ENCODE data around the gene SCAF4. TPM values are rescaled to one million over a fixed set of nuclear protein-coding genes. Genes with fewer than 3 reads are reported as not detected.
A peak's percentile ranks its signal among the peaks of the same experiment; 100 is the strongest.

The SCAF4 gene
- polyA plus RNA-seq, 1 of the 3 experiments (the other 2 are of a cell fraction) = 8.5 TPM

- H3K4me2 ChIP-seq = no peak overlapping the region
- no peaks in the 10 kb centered on the region for H3K9me2 ChIP-seq
- TF ChIP-seq, protein P1, sequence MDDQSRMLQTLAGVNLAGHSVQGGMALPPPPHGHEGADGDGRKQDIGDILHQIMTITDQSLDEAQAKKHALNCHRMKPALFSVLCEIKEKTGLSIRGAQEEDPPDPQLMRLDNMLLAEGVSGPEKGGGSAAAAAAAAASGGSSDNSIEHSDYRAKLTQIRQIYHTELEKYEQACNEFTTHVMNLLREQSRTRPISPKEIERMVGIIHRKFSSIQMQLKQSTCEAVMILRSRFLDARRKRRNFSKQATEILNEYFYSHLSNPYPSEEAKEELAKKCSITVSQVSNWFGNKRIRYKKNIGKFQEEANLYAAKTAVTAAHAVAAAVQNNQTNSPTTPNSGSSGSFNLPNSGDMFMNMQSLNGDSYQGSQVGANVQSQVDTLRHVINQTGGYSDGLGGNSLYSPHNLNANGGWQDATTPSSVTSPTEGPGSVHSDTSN (IDR thresholded peaks at IDR 0.05) = no peak
- TF ChIP-seq CHD2 (IDR thresholded peaks at IDR 0.05; ENCODE audit: low read length, partially characterized antibody) = no peak
- TF ChIP-seq USF1 (IDR thresholded peaks at IDR 0.05; ENCODE audit: borderline replicate concordance, low read depth) = no peak
- TF ChIP-seq JUND (IDR thresholded peaks at IDR 0.05) = no peak
- TF ChIP-seq NRF1 (IDR thresholded peaks at IDR 0.05; ENCODE audit: low read depth, low read length) = no peak
- TF ChIP-seq RCOR1 (IDR thresholded peaks at IDR 0.05; ENCODE audit: low read length) = no peak
- no peak for TF ChIP-seq TEAD4 (IDR thresholded peaks at IDR 0.05; ENCODE audit: borderline replicate concordance, insufficient read depth)
- no peak for TF ChIP-seq FOSL2 (IDR thresholded peaks at IDR 0.05; ENCODE audit: borderline replicate concordance, low read depth)
- TF ChIP-seq TAF1 (IDR thresholded peaks at IDR 0.05; ENCODE audit: borderline replicate concordance, low read depth, low read length) = no peak
- TF ChIP-seq RAD21 (IDR thresholded peaks at IDR 0.05; ENCODE audit: low read length) = no peak
- TF ChIP-seq ELF1 (IDR thresholded peaks at IDR 0.05) = no peak
- no peak for TF ChIP-seq EP300 (IDR thresholded peaks at IDR 0.05; ENCODE audit: borderline replicate concordance in 1 of 2, low read depth in 1 of 2, low read length in 1 of 2)
- TF ChIP-seq FOXM1 (IDR thresholded peaks at IDR 0.05; ENCODE audit: low read depth) = no peak
- H3K4me1 ChIP-seq (ENCODE audit: control insufficient read depth in 1 of 2, insufficient read depth in 2 of 2, low read depth in 1 of 2, low read length in 1 of 2) = peaks cover 0 to 4% of the 10 kb centered on the region in 2 experiments; a peak in 1 of 4 replicates
- no peak for DNase-seq
- WGBS (ENCODE audit: low lambda C conversion rate) = 58% methylated on average over 4 of the region's 4 CpGs
- ChIA-PET CTCF (interaction anchor here (1.2 to 1.5 kb wide), 2 partner anchors 10 to 18 kb away, joined by 3 to 4 read pairs; no protein-coding TSS in a partner anchor), POLR2A (no interaction called here)
- H3K27ac ChIP-seq (ENCODE audit: low read depth in 2 of 2, low read length in 1 of 2) = no peak overlapping the region
- H3K9ac ChIP-seq = no peak overlapping the region
- no peak overlapping the region for H2AFZ ChIP-seq (ENCODE audit: low read depth)
- no peaks in the 10 kb centered on the region for H3K36me3 ChIP-seq (replicated peaks in 1 of 2; ENCODE audit: control insufficient read depth in 1 of 2, insufficient read depth in 2 of 2, low read length in 1 of 2)
- H3F3A ChIP-seq (replicated peaks; ENCODE audit: insufficient read depth) = no peaks in the 10 kb centered on the region
- no peaks in the 10 kb centered on the region for H3K79me2 ChIP-seq (ENCODE audit: insufficient read depth)
- no peaks in the 10 kb centered on the region for H3K9me3 ChIP-seq
- no peaks in the 10 kb centered on the region for H3K27me3 ChIP-seq (ENCODE audit: insufficient read depth)
- no peak overlapping the region for H3K4me3 ChIP-seq (ENCODE audit: low read depth in 2 of 2, low read length in 1 of 2)
- no peaks in the 10 kb centered on the region for H4K20me1 ChIP-seq (ENCODE audit: insufficient read depth)
Observed at GRCh38 chr21:31753949-31754707, 22.2 kb upstream of the SCAF4 start.

GRCh38 chr21:31752967-31753366 is 21.0 kb upstream of the SCAF4 start:
- no peaks in the 10 kb centered on the region for H3K79me2 ChIP-seq (ENCODE audit: insufficient read depth)
- peak; percentile 49 for DNase-seq
- ChIA-PET POLR2A (no interaction called here), CTCF (no interaction called here)
- H4K20me1 ChIP-seq (ENCODE audit: insufficient read depth) = no peaks in the 10 kb centered on the region
- no peak overlapping the region for H3K4me3 ChIP-seq (ENCODE audit: low read depth in 2 of 2, low read length in 1 of 2)
- no peak overlapping the region for H3K27ac ChIP-seq (ENCODE audit: low read depth in 2 of 2, low read length in 1 of 2)
- no peaks in the 10 kb centered on the region for H3K36me3 ChIP-seq (replicated peaks in 1 of 2; ENCODE audit: control insufficient read depth in 1 of 2, insufficient read depth in 2 of 2, low read length in 1 of 2)
- no peaks in the 10 kb centered on the region for H3K27me3 ChIP-seq (ENCODE audit: insufficient read depth)
- H3K4me1 ChIP-seq (ENCODE audit: control insufficient read depth in 1 of 2, insufficient read depth in 2 of 2, low read depth in 1 of 2, low read length in 1 of 2) = peaks cover 0 to 4% of the 10 kb centered on the region in 2 experiments; a peak in 1 of 4 replicates
- H3K9ac ChIP-seq = no peak overlapping the region
- no peak overlapping the region for H2AFZ ChIP-seq (ENCODE audit: low read depth)
- H3K9me3 ChIP-seq = no peaks in the 10 kb centered on the region
- H3F3A ChIP-seq (replicated peaks; ENCODE audit: insufficient read depth) = no peaks in the 10 kb centered on the region
- WGBS (ENCODE audit: low lambda C conversion rate) = 34% methylated on average over 3 of the region's 3 CpGs
- no peak overlapping the region for H3K4me2 ChIP-seq
- no peaks in the 10 kb centered on the region for H3K9me2 ChIP-seq
- TF ChIP-seq, protein P2, sequence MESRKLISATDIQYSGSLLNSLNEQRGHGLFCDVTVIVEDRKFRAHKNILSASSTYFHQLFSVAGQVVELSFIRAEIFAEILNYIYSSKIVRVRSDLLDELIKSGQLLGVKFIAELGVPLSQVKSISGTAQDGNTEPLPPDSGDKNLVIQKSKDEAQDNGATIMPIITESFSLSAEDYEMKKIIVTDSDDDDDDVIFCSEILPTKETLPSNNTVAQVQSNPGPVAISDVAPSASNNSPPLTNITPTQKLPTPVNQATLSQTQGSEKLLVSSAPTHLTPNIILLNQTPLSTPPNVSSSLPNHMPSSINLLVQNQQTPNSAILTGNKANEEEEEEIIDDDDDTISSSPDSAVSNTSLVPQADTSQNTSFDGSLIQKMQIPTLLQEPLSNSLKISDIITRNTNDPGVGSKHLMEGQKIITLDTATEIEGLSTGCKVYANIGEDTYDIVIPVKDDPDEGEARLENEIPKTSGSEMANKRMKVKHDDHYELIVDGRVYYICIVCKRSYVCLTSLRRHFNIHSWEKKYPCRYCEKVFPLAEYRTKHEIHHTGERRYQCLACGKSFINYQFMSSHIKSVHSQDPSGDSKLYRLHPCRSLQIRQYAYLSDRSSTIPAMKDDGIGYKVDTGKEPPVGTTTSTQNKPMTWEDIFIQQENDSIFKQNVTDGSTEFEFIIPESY (IDR thresholded peaks at IDR 0.05; ENCODE audit: borderline replicate concordance, low read depth) = no peak
- TF ChIP-seq JUND (IDR thresholded peaks at IDR 0.05) (0 out of 2 replicates have a peak, but pooled peaks have one; percentile 28), MEF2A (IDR thresholded peaks at IDR 0.05; ENCODE audit: borderline replicate concordance, low read depth) (no peak), GABPA (IDR thresholded peaks at IDR 0.05; ENCODE audit: low read depth) (no peak), FOXJ3 (CRISPR knock-in tag; IDR thresholded peaks at IDR 0.05) (no peak), EP300 (IDR thresholded peaks at IDR 0.05; ENCODE audit: borderline replicate concordance in 1 of 2, low read depth in 1 of 2, low read length in 1 of 2) (peak in 1 of 2 experiments; percentile 94; a peak in 2 of 4 replicates), RFX5 (IDR thresholded peaks at IDR 0.05; ENCODE audit: low read length) (no peak), TAF1 (IDR thresholded peaks at IDR 0.05; ENCODE audit: borderline replicate concordance, low read depth, low read length) (no peak), TEAD4 (IDR thresholded peaks at IDR 0.05; ENCODE audit: borderline replicate concordance, insufficient read depth) (0 out of 2 replicates have a peak, but pooled peaks have one; percentile 39), NFIC (IDR thresholded peaks at IDR 0.05; ENCODE audit: borderline replicate concordance) (0 out of 2 replicates have a peak, but pooled peaks have one; percentile 10)
- TF ChIP-seq, protein P1 (IDR thresholded peaks at IDR 0.05) = peak; percentile 80
- TF ChIP-seq, protein P3, sequence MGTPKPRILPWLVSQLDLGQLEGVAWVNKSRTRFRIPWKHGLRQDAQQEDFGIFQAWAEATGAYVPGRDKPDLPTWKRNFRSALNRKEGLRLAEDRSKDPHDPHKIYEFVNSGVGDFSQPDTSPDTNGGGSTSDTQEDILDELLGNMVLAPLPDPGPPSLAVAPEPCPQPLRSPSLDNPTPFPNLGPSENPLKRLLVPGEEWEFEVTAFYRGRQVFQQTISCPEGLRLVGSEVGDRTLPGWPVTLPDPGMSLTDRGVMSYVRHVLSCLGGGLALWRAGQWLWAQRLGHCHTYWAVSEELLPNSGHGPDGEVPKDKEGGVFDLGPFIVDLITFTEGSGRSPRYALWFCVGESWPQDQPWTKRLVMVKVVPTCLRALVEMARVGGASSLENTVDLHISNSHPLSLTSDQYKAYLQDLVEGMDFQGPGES (IDR thresholded peaks at IDR 0.05; ENCODE audit: low read depth, low read length) = no peak

Data from SK-N-SH (cell line).